ENCODE measurements around the gene TIGD3.

TIGD3 gene

DNA sequence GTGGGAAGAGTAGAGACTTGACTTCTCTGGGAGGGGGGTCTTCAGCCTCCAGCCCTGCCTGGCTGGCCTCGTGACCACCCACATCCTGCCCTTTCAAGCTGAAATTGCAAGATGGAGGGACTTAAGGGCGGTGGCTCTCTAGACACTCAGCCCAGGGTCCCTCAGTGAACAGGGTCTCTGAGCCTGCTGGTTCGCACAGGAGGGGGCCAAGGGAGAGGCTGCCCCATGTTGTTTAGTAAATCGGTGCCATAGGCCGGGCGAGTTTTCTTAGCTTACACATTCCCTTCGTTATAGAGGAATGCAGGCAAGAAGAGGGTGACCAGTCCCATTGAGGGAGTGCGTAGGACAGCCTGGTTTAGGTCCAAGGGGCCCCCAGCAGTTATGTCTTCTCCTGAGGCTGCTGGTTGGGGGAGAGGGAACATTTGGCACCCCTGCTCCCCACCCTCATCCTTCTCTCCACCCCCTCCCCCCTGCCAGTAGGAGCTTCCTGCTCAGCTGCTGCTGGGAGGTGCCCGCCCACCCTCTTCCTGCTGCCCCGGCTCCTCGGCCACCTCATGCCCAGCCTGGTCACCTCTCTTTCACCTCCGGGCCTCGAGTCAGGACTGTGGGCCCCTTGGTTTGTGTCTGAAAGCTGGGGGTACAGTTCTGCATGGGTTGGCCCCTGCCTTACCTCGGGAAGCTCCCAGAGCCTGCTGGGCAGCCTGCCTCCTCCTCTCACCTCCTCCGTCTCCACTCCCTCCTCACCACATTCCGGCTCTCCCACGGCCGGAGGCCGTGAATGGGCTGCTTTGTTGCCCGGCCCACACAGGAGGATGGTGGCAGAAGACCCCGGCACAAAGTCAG is 35.8 kb downstream of the TIGD3 start:
- FAIRE-seq: no peak
- DNase-seq (ENCODE audit: low spot score): peak; percentile 39

DNA sequence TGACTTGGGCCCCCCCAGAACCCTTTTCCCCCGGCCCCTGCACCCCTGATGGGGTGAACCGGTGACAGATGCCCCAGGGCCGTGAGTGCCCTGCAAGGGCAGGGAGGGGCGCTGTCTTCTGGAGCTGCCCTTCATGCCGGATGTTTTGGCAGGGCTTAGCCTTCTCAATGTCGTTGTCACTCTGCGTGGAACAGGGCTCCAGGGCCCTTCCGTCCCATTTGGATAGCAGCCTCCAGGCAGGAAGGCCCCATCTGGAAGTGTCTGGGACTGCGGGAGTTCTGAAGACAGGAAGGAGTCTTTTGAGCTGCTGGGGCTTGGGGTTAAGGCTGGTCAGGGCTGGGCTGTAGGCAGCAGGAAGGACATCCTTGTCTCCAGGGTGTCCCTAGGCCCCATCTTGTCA is 36.4 kb downstream of the TIGD3 start:
- no peak for FAIRE-seq
- DNase-seq (ENCODE audit: low spot score): peak; percentile 41

DNA sequence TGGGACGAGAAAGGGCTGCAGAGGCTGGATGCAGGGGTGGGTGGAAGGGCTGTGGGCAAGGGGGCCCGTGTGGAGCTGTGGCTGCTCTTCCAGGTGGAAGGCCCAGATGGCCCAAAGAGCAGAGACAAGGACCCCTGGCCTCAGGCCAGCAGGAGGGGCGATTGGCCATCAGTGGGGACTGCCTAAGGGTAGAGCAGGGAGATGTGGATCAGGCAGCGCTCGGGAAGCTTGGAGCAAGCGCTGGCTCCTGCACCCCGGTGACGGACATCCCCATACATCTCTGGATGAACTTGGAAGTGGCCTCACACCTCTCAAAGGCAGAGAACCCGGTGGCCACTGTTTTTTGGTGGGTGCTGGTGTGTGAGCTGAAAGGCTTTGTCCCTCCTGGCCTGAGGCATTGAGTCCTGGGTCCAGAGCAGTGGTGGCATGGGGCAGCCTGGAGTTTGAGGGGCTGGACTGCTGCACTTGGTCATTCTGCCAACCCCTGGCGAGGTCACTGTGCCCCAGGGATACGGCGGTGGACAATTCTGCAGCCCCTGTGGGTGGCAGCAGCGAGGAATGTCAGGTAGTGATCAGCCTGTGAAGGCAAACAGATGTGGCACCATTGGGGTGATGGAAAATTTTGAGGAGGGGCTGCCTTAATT is 37.8 kb downstream of the TIGD3 start:
- FAIRE-seq (no peak), DNase-seq (ENCODE audit: low spot score) (no peak)

DNA sequence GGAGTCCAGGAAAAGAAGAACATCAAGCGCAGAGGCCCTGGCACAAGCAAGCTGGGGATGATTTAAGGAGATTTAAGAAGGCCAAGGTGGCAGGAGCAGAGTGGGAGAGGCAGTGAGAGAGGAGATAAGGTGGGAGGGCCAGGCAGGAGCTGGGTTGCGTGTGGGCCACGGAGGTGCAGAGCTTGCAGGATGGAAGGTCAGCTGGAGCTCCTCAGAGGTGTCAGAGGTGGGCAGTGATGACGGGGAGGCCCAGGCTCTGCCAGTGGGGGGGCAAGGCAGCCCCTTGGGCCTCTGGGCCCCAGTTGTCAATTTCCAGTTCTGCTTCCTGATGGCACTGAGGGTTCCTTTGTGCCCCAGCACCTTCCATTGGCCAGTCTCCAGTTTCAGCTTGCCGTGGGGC is 38.3 kb downstream of the TIGD3 start:
- DNase-seq (ENCODE audit: low spot score) (no peak), FAIRE-seq (no peak)

DNA sequence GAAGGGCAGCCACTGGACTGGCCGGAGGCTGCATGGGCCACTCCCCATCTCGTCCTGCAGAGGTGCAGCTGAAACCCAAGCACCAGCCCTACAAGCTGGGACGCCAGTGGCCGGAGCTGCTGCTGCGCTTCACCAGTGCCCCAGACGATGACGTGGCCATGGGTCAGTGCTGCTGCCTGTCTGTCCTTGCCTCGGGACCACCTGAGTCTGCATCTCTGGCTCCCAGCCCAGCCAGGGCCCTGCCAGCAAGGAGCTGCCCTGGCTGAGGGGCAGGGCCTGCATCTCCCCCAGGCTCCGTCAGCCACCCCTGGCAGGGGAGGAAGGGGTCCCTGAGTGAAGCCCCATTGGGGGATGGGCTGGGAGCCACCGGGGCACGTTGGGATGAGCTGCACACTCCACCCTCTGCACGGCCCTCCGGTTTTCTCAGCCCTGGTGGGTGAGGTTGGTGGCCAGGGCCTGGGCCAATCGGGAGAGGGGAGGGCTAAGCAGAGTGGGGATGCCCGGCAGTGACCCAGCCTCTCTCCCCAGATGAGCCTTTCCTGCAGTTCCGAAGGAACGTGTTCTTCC is 39.0 kb downstream of the TIGD3 start:
- no peak for FAIRE-seq
- no peak for DNase-seq (ENCODE audit: low spot score)

DNA sequence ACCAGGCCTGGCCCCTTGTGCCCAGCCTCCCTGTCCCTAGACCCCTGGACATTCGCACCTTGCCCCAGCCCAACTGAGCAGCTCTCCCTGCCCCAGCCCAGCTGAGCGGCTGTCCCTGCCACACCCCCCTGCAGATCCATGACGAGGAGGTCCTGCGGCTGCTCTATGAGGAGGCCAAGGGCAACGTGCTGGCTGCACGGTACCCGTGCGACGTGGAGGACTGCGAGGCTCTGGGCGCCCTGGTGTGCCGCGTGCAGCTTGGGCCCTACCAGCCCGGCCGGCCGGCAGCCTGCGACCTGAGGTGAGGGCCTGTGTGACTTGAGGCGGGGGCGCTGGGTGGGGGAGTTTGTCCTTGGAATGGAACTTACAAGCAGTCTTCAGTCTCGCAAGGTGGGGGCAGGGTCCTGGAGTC is 39.6 kb downstream of the TIGD3 start:
- FAIRE-seq: no peak
- no peak for DNase-seq (ENCODE audit: low spot score)

DNA sequence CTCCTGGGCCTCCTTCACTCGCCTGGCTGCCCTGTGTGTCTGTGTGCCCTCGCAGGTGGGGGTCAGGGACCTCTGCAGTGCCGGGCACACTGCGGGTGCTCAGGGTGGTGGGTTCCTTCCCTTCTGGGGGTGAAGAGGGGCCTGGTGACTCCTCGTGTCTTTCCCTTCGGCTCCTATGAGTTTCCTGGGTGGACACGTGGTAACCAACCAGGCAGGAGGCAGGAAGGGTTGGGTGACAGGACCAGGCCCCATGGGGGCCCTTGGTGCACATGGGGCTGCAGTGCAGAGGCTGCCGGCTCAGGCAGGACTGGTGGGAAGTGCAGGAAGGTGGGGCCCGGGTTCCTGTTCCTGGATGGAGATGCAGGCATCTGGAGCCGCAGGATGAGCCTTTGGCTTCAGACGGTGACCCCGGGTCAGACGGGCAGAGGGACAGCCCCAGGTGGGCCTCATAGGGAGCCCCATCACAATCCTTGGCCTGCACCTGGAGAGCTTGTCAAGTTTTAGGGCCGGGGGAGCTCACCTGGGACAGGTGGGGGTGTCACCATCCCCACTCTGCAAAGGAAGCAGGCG is 41.5 kb downstream of the TIGD3 start:
- no peak for FAIRE-seq
- DNase-seq (ENCODE audit: low spot score): no peak

DNA sequence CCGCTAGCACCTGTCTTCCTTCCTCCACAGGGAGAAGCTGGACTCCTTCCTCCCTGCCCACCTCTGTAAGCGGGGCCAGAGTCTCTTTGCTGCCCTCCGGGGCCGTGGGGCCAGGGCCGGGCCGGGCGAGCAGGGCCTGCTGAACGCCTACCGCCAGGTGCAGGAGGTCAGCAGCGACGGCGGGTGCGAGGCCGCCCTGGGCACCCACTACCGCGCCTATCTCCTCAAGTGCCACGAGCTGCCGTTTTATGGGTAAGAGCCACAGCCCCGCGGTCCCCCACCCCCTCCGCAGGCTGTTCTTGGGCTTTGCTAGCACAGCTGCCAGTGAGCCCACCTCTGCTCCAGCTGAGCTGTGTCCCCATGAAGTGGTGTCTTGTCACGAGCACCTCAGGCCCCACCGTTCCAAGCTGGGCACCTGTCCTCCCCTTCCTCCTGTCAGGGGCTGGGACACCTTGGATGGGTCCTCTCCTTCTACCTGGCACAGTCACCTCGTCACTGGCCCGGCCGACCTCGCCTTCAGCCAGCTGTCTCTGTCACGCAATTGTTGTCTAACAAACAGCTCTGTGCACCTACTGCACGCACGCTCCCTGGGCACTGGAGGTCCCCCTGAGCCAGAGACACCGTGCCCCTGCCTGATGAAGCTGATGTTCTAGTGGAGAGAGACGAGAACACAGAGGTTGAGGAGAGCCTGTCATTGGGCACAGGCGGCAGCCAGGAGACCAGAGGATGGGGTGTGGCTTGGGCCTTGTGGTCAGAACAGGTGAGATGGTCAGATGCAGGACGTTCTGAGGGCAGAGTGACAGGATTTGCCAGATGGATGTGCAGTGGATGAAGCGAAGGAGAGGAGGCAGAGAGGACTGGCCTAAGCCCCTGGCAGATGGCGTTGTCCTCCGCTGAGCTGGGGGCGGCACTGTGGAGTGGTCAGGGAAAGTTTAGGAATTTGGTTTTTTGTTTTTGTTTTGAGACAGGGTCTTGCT is 42.5 kb downstream of the TIGD3 start:
- FAIRE-seq: peak; percentile 32

DNA sequence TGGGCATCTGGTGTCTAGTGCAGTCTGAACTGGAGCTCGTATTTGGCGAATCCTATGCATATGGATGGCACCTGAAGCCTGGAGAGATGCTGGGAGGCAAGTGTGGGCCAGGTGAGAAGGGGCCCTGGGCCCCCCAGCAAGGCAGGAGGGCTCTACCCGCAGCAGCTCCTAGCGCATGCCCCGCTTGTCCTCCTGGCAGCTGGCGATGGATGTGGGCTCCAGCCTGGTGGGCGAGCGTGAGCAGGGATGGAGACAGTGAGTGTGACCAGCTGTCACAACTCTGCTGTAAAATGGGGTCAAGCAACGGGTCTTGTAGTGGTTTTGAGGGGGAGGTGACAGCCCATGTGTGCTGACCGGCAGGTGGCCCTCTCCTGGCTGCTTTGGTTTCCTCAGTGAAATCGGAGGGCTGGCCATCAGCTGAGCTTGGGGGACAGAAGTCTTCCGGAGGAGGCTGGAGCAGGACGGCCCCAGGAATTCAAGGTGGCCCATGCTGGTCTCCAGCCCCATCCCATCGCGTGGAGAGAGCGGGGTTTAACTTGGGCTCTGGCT is 43.9 kb downstream of the TIGD3 start:
- FAIRE-seq: no peak
- DNase-seq (ENCODE audit: low spot score): no peak

More for the DNA sequence above, 42.5 kb downstream of the TIGD3 start:
- DNase-seq (ENCODE audit: low spot score): no peak

DNA sequence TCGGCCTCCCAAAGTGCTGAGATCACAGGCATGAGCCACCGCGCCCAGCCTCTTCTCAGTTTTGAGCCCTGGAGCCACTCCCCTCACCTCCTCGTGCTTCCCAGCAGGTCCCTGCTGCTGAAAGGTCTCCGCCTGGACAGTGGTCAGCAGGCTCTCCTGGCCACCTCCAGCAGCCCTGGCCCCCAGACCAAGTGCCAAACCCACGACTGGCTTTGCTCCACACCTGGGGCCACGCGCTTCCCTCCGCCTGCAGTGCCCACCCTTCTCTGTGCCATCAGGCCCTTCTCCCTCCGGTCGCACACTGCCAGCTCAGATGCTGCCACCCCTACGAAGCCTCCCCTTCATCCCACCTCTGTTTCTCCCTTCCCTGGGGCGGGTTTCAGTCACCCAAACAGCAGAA is 44.7 kb downstream of the TIGD3 start:
- DNase-seq (ENCODE audit: low spot score) (no peak), FAIRE-seq (no peak)

DNA sequence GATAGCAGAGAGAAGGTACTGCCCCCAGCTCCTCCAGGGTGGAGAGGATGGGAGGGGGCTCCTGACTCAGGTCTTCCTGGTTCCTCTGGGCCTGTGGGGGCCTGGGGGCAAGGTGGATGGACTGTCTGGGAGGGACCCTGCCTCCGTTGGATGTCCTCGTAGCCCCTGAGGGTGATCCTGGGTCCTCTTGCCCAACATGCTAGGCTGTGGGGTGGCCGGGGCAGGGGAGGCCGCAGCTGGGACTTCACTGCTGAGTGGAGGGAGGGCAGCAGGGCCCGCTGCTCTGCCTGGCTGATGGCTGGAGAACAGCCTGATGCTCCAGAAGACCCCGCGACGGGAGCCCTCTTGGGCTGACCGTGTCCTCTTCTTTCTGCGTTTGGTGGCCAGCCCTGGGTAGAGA is 45.3 kb downstream of the TIGD3 start:
- FAIRE-seq: no peak
- no peak for DNase-seq (ENCODE audit: low spot score)

DNA sequence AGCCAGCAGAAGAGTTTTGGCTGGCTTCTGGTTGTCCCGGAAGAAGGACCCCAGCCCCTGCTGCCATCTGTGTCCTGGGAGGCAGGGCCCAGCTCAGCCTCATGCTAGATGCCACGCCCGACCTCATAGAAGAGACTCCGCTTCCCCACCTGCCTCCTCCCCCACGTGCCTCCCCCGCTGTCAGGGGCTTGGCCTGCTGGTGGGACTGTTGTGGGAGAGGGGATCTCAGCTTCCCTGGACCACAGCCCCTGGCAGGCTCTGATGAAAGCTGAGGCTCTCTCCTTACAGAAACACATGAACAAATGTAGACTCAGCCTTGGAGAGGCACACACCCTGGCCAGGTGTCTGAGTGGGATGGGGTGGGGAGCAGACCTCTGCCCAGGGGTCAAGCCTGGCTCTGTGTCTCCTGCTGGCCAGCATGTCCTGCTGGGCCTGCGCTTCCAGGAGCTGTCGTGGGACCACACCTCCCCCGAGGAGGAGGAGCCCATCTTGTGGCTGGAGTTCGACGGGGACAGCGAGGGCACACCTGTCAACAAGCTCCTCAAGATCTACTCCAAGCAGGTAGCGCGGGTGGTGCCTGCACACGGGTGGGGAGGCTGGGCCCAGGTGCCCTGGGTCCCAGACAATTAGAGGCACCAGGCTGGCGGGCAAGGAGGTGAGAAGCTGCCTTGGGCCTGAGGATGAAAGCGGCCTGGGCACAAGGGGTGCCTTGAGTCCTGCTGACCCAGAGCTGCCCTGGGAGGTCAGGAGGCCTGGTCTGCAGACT is 45.9 kb downstream of the TIGD3 start:
- DNase-seq (ENCODE audit: low spot score): no peak
- no peak for FAIRE-seq

DNA sequence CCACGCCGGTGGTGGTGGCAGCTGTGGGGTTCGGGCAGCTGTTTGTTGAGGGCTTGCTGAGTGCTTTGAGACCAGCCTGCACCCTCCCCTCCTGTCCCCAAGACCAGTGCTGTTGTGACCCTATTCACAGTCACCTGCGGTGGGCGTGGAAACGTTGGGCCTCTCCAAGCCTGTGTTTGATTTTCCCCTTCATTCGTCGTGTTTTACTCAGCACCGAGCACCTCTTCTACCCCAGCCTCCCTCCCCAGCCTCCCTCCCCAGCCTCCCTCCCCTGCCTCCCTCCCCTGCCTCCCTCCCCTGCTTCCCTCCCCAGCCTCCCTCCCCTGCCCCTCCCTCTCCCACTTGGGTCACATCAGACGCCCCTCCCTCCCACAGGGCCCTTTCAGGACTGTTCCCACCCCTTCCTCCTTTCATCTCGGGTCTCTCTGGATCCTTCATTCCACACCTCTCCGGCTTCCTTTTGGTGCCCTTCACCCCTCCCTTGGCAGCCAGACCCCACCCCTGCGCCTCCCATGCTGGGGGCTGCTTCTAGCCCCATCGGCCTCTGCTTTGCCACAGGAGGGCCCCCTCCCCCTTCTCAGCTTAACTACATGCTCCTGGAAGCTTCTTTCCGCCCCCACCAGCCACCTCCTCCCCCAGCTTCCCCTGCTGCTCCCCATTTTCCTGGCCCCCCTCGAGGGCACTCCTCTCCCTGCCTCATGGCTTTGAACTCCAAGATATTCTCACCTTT is 46.7 kb downstream of the TIGD3 start:
- no peak for FAIRE-seq

DNA sequence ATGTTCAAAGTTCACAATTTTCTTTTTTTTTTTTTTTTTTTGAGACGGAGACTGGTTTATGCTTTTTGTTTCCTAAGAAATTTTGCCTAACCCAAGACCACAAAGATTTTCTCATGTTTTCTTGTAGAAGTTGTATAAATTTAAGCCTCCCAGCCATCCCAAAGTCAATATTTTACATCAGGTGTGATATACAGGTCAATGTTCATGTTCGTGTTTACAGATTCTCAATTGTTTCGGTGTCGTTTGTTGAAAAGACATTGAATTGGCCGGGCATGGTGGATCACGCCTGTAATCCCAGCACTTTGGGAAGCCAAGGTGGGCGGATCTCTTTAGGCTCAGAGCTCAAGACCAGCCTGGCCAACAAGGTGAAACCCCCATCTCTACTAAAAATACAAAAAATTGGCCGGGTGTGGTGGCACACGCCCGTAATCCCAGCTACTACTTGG is 47.3 kb downstream of the TIGD3 start:
- DNase-seq (ENCODE audit: low spot score): no peak
- no peak for FAIRE-seq

More for the DNA sequence above, 46.7 kb downstream of the TIGD3 start:
- DNase-seq (ENCODE audit: low spot score): no peak

DNA sequence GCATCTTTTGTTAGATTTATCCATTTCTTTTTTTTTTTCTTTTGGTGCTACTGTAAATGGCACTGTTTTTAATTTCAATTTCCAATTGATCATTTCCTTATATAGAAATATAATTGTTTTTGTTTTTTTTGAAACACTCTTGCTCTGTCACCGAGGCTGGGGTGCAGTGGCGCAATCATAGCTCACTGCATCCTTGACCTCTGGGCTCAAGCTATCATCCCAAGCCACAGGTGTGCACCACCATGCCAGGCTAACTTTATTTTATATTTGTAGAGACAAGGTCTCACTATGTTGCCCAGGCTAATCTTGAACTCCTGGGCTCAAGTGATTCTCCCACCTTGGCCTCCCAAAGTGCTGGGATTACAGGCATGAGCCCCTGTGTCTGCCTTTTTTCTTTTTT is 48.2 kb downstream of the TIGD3 start:
- DNase-seq (ENCODE audit: low spot score) (no peak), FAIRE-seq (no peak)

DNA sequence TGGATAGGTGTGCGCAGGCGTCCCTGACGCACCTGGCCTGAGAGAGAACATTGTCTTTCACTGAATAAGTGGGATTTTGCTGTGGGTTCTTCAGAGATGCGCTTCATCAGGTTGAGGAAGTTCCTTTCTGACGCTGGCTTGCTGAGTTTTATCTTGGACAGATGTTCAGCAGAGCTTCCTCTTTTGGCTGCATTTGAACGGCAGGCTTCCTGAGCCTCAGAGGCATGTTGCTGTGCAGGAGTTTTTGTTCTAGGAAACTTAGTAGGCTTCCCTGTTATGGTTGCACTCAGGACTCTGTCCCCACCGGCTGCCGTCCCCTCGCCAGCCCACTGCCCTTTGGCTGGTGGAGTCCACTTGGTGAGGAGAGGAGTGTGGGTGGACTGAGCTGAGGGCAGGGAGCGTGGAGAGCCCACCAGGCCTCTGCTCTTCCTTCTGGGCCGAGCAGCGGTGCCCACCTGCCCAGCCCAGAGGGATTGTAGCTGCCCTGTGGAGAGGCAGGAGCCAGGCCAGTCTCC is 49.1 kb downstream of the TIGD3 start:
- DNase-seq (ENCODE audit: low spot score) (no peak), FAIRE-seq (no peak)

DNA sequence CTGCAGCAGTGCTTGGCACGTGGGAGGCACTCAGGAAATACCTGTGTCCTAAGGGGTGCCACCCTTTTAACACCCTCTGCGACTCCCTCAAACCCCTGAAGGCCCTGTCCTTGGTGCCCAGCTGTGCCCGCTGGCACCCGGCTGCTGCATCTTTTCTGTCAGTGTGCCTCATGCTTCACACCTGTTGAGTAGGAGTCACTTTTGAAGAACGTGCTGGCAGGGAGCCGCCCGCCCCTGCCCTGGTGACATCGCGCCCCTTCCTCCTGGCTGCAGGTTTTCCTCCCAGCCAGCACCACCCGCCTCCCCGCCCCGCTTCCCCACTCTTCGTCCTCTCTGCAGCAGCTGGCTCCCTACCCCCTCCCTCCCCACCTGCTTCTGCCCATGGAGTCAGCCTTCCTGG is 49.7 kb downstream of the TIGD3 start:
- no peak for FAIRE-seq

DNA sequence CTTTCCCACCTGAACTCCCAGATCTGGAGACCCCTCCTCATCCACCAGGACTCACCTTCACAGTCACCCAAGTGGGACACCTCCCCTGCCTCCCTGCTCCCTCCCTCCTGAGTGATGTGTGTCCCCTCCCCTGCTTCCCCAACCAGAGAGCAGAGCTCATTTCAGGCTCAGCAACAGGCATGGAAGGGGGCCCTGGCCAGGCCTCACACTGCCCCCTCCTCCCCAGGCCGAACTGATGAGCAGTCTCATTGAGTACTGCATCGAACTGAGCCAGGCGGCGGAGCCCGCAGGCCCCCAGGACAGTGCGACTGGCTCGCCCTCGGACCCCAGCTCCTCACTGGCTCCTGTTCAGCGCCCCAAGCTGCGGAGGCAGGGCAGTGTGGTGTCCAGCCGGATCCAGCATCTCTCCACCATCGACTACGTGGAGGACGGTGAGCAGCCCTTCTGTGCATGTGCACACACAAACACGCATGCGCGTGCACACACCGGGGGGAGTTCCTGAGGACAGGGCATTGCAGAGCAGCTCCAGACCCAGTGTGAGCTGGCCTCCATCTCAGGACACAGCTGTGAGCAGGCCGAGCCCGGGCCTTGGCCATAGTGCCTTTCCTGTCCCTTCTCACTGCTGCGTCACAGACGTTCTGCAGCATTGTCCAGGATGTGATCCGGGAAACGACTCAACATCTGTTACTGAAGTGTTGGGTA is 50.2 kb downstream of the TIGD3 start:
- DNase-seq (ENCODE audit: low spot score) (no peak), FAIRE-seq (no peak)

More for the DNA sequence above, 49.7 kb downstream of the TIGD3 start:
- no peak for DNase-seq (ENCODE audit: low spot score)
